CD4-positive, alpha-beta T cell treated with Interleukin-15 for 1 hour (primary cell): Measurements from ENCODE around the gene CBLN3.

Experiments
- DNase-seq: peaks from one replicate; pipeline ENCODE4 v3.0.0-alpha.2; 2020

Gene CBLN3

DNA sequence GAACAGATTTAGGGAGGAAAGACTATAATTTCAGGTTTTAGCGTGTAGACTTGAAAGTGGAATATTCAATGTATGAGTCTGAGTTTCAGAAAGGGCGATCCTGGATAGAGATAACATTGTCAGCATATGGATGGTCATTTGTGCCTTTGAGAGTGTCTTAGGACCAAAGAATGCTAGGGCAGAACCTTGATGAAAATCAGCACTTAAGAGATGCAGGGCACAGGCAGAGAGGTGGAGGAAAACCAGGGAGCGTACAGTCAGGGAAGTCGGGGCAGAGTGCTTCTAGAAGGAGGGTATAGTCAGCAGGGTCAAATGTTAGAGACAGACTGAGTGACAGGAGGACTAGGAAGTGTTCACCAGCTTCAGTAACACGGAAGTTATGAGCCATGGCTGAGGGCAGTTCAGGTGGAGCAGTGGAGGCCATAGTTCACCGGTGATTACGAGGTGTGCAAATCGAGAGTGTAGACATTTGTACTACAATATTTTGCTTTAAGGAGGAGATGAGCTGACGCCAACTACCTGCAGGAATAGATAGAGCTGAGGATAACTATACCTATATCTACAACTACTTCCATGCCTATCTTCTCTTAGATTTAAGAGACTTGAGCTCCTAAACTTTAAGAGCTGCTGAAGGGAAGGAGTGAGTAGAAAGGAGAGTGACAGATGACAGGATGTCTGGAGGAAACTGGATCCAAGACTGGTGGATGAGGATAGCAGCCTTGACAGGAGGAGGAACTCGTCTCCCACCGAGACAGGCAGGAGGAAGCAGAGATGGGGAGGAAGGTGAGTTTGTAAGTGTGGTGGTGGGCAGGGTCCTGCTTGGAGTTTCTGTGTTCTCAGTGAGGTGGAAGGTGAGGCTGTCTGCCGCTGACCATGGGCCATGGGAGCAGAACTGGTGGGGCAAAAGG is 6.5 kb downstream of the CBLN3 start:
- no peak for DNase-seq

DNA sequence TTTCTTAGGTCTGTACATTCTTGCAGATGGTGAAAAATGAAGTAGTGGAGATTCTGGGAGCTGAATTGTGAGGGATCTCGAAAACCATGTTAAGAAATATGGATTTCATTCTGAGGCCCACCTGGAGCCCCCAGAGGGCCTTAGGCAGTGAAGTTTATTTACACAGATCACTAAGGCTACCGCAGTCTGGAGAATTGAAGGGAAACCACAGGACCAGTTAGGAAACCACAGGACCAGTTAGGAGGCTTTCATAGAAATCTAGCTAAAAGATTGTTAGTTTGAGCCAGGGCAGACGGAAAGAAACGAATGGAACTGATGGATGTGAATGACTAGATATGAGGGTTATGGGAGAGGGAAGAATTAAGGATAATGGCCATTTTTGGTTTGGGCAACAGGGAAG is 7.2 kb downstream of the CBLN3 start:
- DNase-seq = no peak

DNA sequence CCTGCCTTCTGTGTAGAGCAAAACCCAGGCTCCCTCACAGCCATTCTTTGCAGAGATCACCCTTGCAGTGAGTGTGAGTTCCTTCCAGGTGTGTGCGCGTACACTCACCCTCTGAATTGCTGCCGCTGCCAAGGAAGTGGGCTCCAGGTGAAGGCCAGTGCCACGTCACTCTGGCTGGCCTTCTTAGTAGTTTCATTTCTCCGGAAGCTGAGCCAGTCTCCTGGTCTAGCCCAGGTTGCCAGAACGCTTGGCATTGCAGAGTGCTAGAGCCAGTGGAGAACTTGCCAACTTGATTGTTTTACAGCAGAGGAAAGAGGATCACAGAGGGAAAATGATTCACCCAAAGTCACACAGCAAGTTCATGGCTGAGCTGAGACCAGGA is 11.0 kb downstream of the CBLN3 start:
- no peak for DNase-seq

DNA sequence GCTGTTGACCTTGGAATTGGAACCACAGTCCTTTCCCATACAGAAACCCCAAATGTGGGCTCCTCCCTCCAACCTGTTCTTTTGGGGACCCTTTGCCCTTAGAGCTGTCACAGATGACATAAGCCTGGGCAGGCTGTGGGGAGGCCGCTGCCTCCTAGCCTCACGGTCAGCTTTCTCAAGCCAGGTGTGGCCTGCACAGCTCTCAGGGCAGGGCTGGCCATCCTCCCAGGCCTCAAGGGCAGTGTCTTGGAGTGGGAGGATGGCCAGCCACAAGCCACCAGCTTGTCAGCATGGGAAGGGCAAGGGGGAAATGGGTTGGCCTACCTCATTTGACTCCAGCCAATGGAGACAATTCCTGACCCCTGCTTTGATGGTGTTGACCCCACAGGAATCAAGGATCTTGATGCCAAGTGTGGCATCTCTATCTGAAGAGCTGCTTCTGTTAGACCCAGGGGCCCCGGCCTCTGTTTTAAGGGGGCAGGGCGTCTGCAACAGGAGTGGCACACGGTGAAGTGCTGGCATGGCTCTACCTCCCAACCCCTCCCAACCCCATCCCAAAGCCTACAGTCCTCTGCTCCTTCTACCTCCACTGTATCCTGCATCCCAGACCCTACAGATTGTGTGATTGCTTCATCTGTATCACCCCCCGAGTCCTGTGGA is 11.5 kb downstream of the CBLN3 start:
- no peak for DNase-seq

DNA sequence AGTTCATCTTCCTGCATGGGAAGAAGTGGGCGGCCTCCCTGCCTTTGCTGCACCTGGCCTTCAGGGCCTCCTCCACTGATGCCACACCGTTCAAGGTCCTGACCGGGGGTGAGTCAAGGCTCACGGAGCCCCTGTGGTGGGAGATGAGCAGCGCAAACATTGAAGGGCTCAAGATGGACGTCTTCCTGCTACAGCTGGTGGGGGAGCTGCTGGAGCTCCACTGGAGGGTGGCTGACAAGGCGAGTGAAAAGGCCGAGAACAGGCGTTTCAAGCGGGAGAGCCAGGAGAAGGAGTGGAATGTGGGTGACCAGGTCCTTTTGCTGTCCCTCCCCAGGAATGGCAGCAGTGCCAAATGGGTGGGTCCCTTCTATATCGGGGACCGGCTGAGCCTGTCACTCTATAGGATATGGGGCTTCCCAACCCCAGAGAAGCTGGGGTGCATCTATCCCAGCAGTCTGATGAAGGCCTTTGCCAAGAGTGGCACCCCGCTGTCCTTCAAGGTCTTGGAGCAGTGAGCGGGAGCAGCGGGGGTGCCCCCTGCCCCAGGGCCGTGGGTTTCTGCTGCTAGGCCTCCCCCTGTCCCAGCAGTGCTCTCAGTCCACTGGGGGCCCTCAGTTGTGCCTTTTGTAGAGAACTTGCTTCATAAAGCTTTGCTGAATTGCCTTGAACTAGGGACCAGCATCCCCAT is 12.4 kb downstream of the CBLN3 start:
- DNase-seq = no peak

DNA sequence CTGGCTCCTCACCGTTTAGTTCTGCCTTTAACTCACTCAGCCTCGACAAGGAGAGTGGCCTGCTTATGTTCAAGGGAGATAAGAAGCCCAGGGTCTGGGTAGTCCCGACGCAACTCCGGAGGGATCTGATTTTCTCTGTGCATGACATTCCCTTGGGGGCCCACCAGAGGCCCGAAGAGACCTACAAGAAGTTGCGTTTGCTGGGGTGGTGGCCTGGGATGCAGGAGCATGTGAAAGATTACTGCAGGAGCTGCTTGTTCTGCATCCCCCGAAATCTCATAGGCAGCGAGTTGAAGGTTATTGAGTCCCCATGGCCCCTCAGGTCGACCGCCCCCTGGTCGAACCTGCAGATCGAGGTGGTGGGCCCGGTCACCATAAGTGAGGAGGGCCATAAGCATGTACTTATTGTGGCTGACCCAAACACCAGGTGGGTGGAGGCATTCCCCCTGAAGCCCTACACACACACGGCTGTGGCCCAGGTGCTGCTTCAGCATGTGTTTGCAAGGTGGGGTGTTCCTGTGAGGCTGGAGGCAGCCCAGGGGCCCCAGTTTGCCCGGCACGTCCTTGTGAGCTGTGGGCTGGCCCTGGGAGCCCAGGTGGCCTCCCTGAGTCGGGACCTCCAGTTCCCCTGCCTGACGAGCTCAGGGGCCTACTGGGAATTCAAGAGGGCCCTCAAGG is 13.1 kb downstream of the CBLN3 start:
- no peak for DNase-seq

DNA sequence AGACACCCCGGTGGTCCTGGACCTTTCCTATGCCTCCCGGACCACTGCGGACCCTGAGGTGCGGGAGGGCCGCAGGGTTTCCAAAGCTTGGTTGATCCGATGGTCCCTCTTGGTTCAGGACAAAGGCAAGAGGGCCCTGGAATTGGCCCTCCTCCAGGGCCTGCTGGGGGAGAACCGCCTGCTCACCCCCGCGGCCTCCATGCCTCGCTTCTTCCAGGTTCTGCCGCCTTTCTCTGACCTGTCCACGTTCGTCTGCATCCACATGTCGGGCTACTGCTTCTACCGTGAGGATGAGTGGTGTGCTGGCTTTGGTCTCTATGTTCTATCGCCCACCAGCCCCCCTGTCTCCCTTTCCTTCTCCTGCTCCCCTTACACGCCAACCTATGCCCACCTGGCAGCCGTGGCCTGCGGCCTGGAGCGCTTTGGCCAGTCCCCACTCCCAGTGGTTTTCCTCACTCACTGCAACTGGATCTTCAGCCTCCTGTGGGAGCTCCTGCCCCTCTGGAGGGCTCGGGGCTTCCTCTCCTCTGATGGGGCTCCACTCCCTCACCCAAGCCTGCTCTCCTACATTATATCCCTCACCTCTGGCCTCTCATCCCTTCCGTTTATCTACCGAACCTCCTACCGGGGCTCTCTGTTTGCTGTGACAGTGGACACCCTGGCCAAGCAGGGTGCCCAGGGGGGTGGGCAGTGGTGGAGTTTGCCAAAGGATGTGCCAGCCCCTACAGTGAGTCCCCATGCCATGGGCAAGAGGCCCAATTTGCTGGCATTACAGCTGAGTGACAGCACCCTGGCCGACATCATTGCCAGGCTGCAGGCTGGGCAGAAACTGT is 13.8 kb downstream of the CBLN3 start:
- no peak for DNase-seq

DNA sequence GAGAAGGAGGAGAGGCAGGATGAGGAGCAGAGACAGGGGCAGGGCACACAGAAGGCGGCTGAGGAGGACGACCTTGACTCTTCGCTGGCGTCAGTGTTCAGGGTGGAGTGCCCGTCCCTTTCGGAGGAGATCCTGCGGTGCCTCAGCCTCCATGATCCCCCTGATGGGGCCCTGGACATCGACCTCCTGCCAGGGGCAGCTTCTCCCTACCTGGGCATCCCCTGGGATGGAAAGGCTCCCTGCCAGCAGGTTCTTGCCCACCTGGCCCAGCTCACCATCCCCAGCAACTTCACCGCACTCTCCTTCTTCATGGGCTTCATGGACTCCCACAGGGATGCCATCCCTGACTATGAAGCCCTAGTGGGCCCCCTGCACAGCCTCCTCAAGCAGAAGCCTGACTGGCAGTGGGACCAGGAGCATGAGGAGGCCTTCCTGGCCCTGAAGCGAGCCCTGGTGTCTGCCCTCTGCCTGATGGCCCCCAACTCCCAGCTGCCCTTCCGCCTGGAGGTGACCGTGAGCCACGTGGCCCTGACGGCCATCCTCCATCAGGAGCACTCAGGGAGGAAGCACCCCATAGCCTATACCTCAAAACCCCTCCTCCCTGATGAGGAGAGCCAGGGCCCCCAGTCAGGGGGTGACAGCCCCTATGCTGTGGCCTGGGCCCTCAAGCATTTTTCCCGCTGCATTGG is 14.6 kb downstream of the CBLN3 start:
- no peak for DNase-seq

DNA sequence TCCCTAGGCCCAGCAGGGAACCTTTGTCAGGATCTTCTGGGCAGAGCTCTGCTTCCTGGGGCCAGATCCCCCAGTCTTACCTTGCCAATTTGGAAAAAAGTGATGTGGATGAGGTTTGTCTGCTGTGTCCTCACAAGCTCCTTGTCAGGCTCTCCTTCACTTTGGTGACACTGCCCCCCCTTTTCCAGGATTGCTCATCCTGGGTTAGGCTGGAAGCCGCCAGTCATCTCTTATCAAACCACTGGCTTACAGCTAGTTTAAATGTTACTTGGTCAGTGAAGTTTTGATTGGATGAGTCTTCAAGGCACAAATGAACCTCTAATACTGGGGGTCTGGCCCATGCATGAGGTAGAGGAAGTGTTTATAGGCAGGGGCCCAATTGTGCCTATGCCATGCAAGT is 15.4 kb downstream of the CBLN3 start:
- no peak for DNase-seq

DNA sequence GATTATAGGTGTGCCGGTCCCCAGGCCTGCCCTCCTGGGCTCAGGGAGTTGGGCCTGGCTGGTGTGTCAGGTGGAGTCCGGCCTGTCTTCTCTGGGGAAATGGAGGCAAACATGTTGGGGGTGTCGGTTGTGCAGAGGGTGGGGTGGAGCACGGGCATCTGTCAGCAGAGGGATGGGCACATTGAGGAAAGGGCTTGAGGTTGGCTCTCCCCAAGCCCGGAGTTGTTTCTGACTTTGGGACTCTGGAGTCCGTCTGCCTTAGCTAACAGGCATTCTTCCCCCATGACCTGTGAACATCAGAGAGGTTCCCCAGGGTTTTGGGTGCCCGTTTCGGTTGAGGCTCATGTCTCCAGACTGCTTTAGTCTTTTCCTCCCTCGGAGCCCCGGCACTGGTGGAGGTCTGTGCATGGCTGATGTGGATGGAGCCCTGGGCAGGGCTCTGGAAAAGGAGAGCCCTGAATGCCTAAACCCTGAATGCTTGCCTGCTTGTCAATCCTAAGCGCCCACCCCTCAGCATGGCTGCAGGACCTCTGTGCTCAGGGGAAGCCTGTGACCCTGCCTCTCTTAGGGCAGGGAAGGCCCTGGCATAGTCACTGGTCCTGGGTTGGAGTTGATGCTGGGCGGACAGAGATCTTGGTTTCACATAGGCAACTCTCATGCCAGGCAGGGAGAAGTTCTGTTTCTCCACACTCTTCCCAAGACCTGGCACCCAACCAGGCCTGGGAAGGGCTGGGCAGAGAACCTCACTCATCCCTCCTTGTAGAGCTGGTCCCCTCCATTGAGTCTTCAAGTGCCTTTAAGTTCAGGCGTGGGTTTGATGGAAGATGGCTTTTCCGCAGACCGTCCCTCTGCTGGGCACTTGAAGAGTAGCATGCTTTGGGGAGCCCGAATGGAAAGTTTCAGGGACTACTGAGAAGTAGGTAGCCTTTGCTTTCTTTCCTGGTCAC is 17.8 kb downstream of the CBLN3 start:
- DNase-seq = peak; percentile 35

DNA sequence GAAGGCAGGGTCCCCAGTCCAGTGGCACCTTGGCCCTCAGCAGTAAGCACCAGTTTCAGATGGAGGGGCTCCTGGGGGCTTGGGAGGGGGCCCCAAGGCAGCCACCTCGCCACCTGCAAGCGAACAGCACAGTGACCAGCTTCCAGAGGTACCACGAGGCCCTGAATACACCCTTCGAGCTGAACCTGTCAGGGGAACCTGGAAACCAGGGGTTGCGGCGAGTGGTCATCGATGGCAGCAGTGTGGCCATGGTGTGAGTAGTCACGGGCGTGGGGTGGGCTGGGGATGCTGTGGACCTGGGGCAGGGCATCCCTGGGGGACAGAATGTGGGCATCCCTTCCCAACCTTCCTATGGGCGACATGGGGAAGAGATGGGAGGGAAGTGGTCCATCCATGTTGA is 19.5 kb downstream of the CBLN3 start:
- DNase-seq = no peak

DNA sequence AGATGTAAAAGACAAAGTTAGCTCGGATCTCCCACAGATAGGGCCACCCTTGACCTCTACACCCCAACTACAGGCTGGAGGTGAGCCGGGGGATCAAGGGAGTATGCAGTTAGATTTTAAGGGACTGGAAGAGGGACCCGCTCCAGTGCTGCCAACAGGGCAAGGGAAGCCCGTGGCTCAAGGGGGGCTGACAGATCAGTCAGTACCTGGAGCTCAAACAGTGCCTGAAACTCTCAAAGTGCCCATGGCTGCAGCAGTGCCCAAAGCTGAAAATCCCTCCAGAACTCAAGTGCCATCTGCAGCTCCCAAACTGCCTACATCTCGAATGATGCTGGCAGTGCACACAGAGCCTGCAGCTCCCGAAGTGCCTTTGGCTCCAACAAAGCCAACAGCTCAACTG is 20.3 kb downstream of the CBLN3 start:
- DNase-seq = no peak

DNA sequence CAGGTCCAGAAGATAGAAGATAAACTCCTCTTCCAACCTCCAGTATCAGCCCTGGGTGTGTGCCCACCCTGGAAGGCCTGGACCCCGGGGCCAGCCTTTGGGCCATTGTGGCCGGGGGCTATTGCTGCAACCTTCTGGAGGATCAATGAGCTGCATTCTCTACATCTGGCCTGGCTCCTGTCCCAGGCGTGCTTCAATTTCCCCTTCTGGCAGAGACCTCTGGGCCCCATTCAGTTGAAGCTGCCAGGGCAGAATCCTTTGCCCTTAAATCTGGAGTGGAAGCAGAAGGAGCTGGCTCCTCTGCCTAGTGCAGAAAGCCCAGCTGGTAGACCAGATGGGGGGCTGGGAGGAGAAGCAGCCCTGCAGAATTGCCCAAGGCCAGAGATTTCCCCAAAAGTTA is 20.7 kb downstream of the CBLN3 start:
- no peak for DNase-seq

DNA sequence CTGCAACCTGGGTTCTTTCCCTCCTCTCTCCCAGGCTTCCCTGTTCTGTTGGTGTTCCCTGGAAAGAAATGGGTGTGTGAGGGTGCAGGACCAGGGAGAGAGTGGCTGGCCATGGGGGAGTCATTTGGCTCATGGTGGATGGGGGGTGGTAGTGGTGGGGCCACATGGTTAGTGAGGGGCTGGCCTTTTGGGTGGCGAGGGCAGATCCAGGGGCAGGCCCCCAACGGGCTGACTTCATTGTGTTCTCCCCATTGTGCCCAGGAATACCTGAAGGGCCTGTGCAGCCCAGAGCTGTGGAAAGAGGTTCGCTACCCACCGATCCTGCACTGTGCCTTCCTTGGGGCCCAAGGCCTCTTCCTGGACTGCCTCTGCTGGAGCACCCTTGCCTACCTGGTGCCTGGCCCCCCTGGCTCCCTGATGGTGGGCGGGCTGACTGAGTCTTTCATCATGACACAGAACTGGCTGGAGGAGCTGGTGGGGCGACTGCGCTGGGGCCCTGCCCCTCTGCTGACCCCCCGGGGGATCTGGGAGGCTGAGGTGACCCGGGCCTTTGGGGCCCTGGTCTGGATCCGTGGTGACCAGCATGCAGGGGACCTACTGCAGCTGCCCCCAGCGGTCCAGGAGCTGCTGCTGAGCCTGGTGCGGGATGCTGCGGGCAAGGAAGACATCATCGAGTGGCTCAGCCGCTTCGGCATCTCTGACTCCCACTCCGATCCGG is 21.7 kb downstream of the CBLN3 start:
- no peak for DNase-seq

DNA sequence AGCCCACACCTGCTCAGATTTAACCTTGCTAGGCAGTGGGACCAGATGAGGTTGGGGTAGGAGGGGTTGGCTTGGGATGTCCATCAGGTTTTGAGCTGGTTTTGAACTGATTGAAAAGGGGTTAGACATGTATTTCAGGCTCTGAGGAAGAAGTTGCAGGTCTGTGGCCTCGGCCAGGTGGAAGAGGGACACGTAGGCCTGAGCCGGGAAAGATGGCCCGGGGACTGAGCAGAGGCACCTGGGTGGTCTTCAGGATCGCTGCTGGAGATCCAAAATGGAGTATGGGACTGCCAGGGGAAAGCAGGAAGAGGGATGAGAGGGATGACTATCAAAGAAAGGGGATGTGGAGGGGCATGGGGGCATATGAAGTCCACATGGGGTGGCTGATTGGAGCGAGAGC is 23.1 kb downstream of the CBLN3 start:
- DNase-seq = no peak

DNA sequence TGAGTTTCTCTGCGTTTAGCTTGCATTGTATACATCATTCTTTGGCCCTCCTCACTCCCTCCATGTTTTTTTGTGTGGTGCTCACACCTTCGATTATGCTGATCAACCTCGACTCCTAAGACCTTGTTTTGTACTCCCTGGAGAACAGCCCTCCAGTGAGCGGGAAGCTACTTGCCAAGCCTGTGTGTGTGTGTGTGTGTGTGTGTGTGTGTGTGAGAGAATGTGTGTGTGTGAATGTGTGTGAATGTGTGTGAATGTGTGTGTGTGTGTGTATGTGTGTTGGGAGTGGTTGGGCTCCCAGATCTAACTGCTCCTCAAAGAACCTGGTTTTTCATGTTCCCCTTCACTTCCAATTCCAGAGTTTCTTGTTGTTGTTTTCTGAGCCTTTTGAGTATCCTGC is 24.7 kb downstream of the CBLN3 start:
- DNase-seq = no peak

DNA sequence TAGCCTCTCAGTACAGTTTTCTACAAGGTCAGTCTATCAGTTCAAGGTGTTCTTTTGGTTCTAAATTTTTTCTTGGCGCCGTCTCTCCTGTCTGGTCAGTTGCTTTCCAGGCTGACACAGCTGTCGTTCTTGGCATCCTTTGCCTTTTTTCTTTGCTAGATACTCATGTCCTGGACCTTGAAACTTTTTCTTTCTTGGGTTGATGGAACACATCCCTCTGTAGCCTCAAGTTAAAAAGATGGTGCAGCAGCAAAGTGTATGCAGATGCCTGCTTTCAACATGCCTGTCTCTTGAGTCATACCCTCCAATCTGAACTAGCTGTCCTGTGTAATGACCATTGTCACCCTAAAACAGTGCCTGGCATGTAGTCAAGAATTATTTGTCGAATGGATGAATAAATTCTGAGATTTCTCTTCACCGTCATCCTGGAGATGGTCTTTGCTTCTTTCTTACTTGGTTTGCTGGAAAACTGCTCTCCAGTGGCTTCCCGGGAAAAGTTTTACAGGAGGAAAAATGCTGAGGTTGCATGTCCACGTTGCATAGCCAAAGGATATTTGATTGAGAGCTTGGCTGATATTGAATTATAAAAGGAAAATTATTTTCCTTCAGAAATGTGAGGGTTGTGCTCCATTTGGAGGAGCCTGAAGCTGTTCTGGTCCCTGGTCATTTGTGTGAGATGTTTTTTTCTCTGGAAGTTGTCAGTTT is 26.0 kb downstream of the CBLN3 start:
- DNase-seq = no peak

DNA sequence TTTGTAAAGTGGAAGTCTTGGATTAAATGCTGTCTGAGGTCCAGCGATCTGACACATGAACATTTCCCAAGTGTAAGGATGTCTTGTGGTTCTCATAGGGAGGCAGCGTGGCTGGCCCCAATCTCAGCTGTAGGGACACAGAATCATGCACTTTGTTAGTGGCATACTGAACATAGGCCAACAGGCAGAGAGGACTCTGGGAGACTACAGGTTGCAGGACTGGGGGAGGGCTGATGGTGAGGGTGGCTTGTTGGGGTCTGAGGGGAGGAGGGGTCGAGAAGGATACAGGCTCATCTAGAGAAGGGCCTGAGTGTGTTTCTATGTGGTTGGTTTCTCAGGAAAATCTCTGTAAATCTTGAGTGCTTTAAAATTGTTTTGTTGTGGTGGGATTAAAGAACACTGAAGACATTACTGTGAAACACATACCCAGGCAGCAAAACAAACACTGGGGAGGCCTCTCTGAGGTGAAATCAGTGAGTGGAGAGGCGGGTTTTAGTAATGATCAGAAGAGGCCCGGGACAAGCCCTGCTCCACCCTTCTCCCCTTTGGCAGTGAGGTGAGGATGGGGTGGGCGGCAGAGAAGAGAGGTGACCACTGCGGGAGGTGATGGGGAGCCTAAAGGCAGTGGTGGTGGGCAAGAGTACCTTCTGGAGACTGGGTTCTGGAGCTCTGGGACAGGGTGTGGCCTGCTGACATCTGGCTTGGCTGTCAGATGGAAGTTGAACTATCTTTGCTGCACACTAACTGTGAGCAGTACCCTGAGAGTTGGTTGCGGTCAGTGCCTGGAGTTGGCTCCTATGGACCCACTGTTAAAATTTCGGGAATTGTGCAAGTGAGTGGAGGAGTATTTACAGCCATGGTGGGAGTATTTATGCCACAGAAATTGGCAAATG is 27.4 kb downstream of the CBLN3 start:
- no peak for DNase-seq
